Neural crest cell (in vitro differentiated cells): ENCODE data around the gene LRRC2. TPM values are rescaled to one million over a fixed set of nuclear protein-coding genes. Genes with fewer than 3 reads are reported as not detected.

Source experiments
- DNase-seq: peaks from one replicate; pipeline ENCODE4 v3.0.0; 2021; ENCODE audit warnings: low read depth, mixed read lengths, low spot score
- H3K27ac Mint-ChIP-seq: one replicate; pipeline ENCODE4 v1.8.0; 2021; ENCODE audit warnings: mild to moderate bottlenecking, mixed read lengths; ENCODE audit not compliant: unreplicated experiment
- H3K27me3 Mint-ChIP-seq: 2 replicates; pipeline ENCODE4 v1.8.0; 2021; ENCODE audit warnings: low read depth, mild to moderate bottlenecking, mixed read lengths
- H3K36me3 Mint-ChIP-seq: 2 replicates; pipeline ENCODE4 v1.8.0; 2021; ENCODE audit warnings: low read depth, mild to moderate bottlenecking, mixed read lengths
- H3K4me1 Mint-ChIP-seq: 2 replicates; pipeline ENCODE4 v1.8.0; 2021; ENCODE audit warnings: mixed read lengths
- H3K4me3 Mint-ChIP-seq: one replicate; pipeline ENCODE4 v1.8.0; 2021; ENCODE audit warnings: mild to moderate bottlenecking, mixed read lengths
- H3K9me3 Mint-ChIP-seq: 2 replicates; pipeline ENCODE4 v1.8.0; 2021; ENCODE audit warnings: mixed read lengths
- total RNA-seq: library from RNA; stranded (reverse); gene quantifications from 2 replicates; pipeline ENCODE4 v1.2.1, GENCODE V29; 2021
- TF ChIP-seq, protein P1 (sequence below): fragments of 200-600 bp; sonication (generic); conservative IDR thresholded peaks from 2 replicates; pipeline ENCODE4 v1.5.0; 2021; ENCODE audit warnings: antibody characterized with exemption, mild to moderate bottlenecking

LRRC2 gene
- total RNA-seq, 1 donor from 2014 or later, result 0.12 TPM

GRCh38 chr3:46544771-46545503 lies 21.2 kb downstream of the LRRC2 start:
- peaks cover 6% of the 10 kb centered on the region for H3K9me3 Mint-ChIP-seq
- TF ChIP-seq, protein P1, sequence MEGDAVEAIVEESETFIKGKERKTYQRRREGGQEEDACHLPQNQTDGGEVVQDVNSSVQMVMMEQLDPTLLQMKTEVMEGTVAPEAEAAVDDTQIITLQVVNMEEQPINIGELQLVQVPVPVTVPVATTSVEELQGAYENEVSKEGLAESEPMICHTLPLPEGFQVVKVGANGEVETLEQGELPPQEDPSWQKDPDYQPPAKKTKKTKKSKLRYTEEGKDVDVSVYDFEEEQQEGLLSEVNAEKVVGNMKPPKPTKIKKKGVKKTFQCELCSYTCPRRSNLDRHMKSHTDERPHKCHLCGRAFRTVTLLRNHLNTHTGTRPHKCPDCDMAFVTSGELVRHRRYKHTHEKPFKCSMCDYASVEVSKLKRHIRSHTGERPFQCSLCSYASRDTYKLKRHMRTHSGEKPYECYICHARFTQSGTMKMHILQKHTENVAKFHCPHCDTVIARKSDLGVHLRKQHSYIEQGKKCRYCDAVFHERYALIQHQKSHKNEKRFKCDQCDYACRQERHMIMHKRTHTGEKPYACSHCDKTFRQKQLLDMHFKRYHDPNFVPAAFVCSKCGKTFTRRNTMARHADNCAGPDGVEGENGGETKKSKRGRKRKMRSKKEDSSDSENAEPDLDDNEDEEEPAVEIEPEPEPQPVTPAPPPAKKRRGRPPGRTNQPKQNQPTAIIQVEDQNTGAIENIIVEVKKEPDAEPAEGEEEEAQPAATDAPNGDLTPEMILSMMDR, result no peak
- H3K27ac Mint-ChIP-seq, result no peak overlapping the region
- H3K4me1 Mint-ChIP-seq, result no peaks in the 10 kb centered on the region
- H3K36me3 Mint-ChIP-seq, result no peaks in the 10 kb centered on the region
- peaks cover 31% of the 10 kb centered on the region for H3K27me3 Mint-ChIP-seq
- DNase-seq, result no peak
- H3K4me3 Mint-ChIP-seq, result no peak overlapping the region

DNA sequence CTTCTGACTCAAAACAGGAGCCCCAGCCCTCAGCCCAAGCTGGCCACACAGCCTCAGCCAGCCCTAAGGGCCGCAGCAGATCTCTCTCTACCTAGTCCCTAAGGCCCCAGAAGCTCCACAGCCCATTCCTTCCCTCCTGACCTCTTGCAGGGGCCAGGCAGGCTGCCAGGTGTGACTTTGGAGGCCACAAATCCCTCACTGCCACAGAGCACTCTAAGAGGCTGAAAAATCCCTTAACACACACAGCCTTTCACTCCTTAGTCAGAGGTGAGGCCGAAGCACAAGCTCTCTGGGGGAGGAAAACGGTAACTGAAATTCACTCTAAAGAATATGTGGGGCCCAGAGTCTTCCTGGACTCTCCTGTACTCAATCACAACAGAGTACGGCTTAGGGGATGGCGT lies 23.3 kb downstream of the LRRC2 start:
- DNase-seq, result no peak
- Mint-ChIP-seq H3K36me3 (no peaks in the 10 kb centered on the region), H3K4me1 (no peaks in the 10 kb centered on the region), H3K4me3 (no peak overlapping the region), H3K27ac (no peak overlapping the region), H3K9me3 (no peaks in the 10 kb centered on the region), H3K27me3 (peaks cover 25% of the 10 kb centered on the region)
- TF ChIP-seq, protein P1, result no peak

- H3K27ac Mint-ChIP-seq, result no peak overlapping the region
- H3K27me3 Mint-ChIP-seq, result peaks cover 23% of the 10 kb centered on the region
Measured at GRCh38 chr3:46542344-46542743, 23.8 kb downstream of the LRRC2 start.

DNA sequence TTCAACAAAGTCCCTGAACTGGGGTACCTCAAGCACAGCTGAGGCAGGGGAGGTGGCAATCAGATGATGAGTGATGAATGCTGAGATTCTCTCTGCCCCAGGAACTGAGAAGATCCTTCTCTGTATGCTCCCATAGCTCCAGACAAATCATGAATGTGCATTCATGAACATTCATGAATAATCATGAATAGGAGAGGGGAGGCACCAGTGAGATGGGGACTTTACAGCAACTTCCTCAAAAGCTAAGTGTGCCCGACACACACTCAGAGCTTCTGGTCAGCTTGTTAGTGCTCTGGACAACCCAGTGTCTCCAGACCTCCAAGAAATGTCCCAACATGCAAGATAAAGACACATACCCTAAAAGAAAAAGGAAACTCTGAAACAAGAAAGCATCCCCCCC lies 24.3 kb downstream of the LRRC2 start:
- Mint-ChIP-seq H3K27ac (no peak overlapping the region), H3K9me3 (no peaks in the 10 kb centered on the region), H3K4me3 (no peak overlapping the region), H3K4me1 (no peaks in the 10 kb centered on the region), H3K27me3 (peaks cover 21% of the 10 kb centered on the region), H3K36me3 (no peaks in the 10 kb centered on the region)
- DNase-seq, result no peak
- TF ChIP-seq, protein P1, result no peak

More at GRCh38 chr3:46542344-46542743, 23.8 kb downstream of the LRRC2 start:
- Mint-ChIP-seq H3K36me3 (no peaks in the 10 kb centered on the region), H3K4me1 (no peaks in the 10 kb centered on the region), H3K9me3 (no peaks in the 10 kb centered on the region), H3K4me3 (no peak overlapping the region)
- DNase-seq, result no peak
- TF ChIP-seq, protein P1, result no peak

GRCh38 chr3:46540550-46540949 lies 25.6 kb downstream of the LRRC2 start:
- Mint-ChIP-seq H3K4me1 (no peaks in the 10 kb centered on the region), H3K36me3 (no peaks in the 10 kb centered on the region), H3K9me3 (no peaks in the 10 kb centered on the region), H3K27me3 (peaks cover 16% of the 10 kb centered on the region), H3K27ac (no peak overlapping the region), H3K4me3 (no peak overlapping the region)
- no peak for DNase-seq
- TF ChIP-seq, protein P1, result no peak
